SW480 (cell line): ENCODE measurements around the gene CEP95.

ENCODE experiments used
- DNase-seq: peaks from one replicate; pipeline ENCODE4 v3.0.0-alpha.2; 2016; ENCODE audit warnings: low spot score

Gene CEP95

DNA sequence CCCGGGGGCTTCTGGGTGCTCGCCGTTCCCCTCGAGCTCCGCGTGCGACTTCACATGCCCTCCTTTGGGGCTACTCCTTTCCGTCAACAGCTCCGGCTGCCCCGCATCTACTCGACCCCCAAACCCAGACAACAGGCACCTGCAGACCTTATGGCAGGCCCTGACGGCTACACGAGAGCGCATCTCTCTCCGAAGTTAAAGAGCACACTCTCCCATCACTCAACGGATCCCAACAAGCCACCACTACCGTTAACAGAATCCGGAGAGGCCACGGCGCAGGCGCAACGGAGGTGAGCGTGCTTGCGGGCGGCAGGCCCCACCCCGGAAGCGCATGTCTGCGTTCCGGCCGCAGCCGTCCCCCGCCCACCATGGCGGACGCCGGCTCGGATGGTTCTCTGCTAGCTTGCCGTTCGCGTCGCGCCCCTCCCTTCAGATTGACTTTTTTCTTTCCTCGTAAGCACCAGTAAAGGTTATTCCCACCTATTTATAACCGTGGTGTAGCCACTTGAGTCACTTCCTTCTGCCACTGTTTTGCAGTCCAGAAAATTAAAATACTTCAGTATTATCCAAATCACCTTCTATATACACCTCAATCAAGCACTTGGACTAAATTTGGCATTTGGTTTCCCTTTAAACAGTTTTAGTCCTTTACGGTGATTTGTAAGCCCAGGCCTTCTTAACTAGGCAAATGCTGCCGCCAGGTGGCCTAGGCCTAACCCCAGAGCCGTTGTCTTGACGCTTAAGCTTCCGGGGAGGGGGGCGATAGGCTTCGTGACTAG, 9.8 kb upstream of the CEP95 start, which contains the start of gene POLG2:
Gene POLG2, minus strand, starts transcription at position 269 of the 779 bp plus-strand sequence. Its CDS starts 86 bp downstream, at position 183.
- DNase-seq, result peak; percentile 95

DNA sequence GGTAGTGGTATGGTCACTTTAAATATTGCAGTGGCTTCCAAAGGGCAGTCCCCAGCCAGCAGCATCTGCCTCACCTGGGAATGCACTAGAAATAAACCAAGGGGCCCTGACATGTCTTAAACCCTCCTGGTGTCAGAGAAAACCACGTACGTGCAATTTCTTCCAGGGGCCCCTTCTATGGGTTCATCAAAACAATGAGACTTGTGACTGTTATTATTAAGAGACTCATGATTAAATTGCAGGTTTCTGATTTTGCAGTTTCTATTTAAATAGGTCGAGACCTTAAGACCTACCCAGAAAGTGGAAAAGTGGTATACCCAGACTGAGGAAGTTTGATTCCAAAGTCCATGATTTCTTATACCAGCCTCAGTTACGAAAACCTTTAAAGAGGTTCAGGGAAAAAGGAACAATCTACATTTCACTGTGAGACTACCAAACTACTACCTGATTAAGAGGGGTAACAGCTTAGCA, 9.2 kb upstream of the CEP95 start:
- DNase-seq, result no peak

DNA sequence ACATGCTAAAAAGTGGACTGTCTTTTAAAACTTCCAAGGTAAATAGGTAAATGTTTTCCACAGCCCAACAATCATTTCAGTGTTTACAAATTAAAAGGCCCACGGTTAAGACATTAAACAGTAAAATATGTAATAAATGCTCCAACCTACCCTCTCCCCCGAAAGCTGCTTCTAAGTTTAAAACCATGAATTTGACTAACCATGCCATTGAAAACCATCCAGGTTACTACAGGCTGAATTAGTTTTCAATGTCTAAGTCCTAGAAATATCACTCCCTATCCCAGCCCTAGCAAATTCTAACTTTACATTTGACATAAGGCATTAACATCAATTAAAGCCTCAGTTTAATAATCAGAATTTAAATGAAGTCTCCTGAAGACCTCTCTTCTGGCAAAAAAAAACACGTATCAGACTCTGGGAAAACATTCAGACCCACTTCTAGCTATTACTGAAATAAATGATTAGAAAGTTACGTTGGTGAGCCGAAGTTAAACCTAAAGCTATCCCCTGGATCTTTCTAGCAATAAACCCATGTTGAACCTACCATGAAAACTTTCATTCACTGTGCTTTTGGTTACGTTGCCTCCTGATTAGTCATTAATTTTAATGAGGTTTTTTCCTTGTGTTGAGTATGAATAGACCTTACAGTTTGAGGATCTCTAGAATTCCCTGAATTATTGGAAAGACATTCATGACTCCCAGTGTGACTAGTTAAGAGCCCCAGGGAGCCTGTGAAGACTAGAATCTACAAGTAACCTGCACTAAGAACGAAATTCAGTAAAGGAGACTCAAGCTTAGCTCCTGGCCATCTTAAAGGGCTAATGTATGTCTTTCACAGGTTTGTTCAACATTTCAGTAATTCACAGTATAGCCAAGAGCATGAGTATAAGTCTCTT, 8.2 kb upstream of the CEP95 start:
- no peak for DNase-seq

DNA sequence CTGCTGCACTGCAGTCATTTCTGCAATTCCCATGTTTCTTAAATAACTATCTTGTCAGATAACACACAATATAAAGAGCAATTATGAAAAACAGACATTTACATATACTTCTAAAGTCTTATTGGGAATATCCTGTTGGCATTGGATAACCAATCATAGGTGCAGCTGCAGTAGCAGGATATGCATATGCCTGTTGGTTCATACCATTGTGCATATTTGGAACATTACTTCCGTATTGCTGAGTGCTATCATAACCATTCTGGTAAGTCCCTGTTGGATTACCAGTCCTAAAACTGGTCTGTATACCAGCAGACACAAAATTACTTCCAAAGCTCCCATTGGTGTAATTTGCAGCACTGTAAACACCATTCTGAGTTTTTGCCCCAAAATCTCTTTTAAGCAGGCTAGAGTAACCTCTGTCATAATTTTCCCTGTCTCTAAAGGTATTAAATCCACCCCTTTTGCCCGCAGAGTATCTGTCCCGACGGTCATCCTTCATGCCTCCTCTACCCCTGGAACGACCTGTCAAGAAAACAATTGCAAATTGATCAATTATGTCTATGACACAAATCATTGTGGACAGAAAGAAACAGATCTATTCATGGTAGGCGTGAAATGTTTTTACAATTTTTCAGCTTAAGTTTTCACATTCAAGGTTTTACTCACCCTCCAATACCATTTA, 6.8 kb upstream of the CEP95 start:
- no peak for DNase-seq

DNA sequence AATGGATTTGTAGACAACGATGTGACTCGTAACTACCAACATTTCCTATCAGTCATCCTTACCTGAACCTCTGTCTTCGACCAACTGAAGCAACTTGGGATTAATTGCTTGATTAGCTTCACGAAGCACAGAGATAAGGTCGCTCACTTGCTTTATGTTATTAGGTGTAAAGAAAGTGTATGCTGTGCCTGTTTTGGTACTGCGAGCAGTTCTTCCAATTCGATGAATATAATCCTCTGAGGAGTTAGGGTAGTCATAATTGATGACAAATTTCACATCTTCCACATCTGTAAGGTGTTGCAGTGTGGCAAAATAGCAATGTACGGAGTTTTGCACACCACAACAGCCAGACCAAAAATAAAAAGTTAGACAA, 6.3 kb upstream of the CEP95 start:
- no peak for DNase-seq

DNA sequence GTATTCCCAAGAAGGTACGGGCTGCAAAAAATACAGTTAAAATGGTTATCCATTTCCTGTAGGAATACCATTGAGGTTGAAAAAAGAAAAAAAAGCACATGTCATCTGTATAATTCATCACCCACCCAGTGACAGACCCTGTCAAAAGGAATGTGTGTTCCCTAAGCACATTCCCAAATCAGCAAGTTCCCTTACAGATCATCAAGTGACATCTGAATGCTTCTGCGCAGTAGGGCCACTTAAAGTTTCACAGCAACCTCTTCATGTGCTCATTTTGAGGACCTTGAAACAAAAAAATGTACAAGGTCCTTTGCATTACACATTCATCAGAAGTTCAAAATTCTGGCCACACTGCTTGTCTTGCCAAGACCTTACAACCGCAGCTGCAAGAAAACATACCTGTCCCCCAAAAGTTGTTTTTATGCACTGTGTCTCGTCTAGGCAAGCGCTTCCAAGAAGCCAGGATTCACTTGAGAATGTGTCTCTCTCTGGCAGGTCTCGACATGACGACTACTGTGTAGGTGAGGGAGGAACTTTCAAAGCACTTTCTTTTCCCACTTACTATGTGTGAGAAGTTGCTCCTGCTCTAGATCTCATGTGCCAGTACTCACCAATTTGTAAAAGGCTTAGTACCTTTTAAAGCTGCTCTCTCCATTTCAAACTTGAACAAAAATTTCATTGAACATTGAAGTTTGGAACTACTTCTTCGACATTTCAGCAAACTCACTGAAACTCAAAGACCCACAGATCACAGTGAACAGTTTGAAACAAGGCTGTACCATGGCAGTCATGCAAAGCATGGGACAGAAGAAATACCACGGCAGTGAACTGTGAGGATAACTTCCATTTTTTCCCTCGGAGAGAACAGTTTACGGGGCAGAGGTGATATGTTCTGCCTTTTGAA, 5.7 kb upstream of the CEP95 start:
- DNase-seq, result no peak

DNA sequence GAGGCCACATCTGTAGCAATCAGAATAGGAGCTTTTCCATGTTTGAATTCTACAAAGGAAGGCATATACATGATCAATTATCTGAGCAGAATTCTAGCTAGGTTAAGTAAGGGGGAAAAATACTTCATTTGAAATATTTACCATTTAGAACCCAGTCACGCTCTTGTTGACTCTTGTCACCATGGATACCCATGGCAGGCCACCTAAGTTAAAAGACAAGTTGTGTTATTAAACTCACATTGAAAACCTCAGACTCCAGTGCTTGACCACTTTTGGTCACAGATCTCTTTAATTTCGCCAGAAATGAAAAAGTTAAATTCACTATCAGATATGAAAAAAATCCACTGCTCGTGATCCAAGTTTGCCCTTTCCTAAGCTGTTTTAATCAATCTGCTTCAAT, 4.8 kb upstream of the CEP95 start:
- DNase-seq, result no peak

DNA sequence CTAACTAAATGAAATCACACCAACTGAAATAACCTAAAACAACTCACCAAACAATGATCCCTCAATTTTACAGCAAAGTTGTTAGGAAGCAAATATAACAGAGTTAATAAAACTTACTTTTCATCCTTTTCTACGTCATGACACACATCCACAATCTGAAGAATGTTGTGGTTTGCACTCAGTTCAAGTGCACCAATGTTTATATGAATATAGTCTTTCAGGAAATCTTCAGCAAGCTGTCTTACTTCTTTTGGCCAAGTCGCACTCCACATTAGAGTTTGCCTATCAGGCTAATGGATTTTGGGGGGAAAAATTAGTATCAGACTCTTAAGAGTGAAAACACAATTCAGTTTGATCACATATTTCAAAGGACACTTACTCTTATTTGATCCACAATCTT, 4.0 kb upstream of the CEP95 start:
- DNase-seq, result no peak

DNA sequence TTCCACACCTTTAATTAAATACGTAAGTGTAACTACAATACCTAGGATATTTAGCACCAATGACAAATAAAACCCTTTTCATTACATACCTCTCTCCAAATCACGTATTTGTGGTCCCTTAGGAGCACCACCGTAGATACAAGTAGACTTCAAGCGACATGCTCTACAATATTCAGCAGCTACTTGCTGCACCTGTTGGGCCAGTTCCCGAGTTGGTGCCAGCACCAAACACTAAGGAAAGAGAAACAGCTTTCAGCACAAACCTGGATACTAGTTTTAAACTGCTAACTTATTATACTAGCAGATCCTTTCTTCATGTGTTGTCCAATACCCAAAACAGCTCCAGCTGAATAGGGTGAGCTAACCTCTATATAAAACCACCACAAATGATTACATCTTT, 3.4 kb upstream of the CEP95 start:
- no peak for DNase-seq

DNA sequence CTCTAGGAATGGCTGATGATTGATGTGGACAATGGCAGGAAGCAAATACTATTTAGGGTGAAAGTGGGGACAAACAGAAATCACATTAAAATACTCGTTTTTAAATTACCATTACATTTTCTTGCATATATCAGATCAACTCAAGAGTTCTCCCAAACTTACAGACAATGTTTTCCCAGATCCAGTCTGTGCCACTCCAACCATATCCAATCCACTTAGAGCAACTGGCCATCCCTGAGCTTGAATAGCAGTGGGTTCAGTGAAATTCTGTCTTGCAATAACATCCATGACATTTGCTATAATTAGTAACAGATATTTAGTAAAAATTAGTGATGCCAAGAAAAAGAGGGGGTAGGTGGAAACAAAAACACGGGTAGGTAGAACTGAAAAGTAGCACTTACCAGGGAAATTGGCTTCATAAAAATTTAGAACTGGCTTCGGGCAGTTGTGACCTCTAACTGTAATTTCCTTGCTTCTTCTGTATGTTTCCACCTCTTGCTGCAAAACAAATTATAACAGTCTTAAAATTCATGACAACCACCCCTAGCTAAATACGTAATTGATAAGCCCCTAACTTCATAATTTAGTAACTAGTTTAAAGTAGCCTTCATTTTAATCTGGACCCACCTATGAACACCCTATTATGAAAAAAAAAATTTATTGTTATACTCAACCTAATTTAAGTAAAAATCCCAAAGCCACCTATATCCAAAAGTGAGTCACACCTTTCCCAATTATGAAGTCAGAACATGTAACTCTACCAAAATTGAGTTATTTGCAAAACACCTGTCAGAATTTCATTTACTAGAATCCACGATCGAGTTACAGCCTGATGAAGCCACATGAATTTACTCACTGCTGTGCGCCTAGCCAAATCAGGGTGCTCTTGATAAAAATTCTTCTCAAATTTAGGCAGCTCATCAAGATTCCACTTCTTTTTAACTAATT, 2.7 kb upstream of the CEP95 start:
- no peak for DNase-seq

DNA sequence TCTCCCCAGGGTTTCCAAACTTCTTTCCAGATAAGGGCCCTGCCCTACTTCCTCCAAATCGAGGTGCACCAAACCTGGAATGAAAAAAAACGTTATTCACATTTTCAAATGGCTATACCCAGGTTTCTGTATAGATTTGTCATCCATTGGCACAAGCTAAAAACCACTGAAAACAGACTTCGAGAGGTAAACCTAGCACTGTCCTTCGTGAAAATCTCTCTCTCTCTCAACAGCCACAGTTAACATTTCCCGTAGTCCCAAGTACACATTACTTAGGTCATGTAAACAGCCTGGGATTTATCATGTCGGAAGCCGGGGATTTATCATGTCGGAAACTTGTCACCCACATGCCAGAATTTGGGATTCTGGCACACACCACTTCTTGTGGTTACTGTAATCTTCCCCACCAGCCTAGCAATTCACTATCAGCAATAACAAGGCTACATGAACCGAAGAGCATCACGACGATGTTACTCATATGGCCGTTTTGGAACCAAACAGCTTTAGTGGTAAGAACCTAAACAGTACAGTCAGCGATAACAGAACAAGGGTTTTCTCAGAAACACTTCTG, 1.9 kb upstream of the CEP95 start:
- no peak for DNase-seq

DNA sequence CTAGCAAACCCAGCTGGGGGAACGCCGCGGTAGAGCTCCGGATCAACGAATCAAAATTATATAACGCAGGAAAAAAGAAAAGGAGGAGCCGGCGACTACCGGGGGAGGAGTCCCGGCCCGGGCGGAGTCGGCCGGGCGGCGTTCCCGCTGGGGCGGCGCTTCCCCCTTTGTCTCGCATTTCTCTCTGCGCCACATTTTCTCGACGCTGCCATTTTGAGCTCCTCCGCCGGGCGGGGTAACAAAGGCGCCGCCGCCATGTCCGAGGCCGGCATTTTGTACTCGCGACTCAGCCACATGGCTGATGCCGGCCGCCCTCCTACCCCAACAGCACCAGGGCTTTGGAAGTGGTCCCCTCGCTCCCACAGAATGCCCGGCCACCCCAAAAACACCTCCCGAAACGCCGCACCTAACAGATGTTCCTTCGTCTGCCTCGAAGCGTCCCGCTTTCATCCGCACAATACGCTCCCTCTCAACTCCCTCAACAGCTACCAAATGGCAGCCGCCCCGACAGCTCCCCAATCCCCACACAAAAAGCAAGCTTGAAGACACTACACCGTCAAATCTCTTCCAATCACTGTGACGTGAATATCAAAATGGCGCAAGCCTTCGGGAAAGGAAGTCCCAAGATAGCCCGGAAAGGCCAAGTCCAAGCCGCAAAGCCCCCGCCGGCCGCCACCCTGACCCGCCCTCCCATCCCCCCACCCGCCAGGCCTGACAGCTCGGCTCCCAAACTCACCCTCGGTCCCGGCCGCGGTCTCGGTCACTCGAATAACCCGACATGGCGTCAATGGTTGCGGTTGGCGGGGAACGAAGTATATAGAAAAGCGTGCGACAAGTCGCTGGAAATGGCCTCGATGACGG, 1.2 kb upstream of the CEP95 start:
- DNase-seq, result peak; percentile 79

DNA sequence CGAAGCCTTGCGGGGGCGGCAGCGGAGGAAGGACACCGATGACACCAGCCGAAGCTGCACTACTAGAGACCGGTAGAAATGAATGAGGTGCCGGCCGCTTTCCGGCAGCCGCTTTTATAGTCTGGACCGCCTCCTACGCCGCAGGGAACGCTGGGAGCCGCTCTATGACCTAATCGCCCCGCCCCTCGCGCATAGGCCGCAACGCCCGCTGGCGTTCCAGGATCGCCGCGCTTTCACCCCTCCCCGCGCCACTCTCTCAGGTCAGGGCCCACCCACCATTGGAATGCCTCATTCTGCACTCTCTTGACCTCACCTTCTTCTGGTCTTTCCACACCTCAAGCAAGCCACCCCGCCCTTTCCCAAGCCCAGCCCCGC, 589 bp upstream of the CEP95 start, which contains the start of gene DDX5:
Gene DDX5, minus strand, starts transcription at position 89 of the 375 bp plus-strand sequence. CDS start 170 bp downstream, outside the sequence.
- DNase-seq, result peak; percentile 98

DNA sequence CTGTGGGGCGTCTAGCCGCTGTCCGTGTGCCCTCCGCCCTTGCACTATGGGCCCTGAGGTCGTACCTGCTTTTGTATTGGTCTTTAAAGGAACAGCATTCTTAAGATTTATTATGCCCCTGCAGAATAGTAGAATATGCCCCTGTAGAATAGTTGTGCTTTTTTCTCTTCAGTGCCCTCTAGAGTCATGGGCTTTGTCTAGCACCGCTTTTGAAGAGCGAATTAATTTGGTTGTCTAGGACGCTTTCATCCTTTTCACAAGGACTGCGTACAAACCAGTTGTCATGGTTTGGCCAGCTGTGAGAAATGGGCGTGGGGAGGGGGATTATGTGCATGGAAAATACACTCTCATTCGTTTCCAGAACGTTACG, 621 bp downstream of the CEP95 start:
- peak; percentile 85 for DNase-seq

DNA sequence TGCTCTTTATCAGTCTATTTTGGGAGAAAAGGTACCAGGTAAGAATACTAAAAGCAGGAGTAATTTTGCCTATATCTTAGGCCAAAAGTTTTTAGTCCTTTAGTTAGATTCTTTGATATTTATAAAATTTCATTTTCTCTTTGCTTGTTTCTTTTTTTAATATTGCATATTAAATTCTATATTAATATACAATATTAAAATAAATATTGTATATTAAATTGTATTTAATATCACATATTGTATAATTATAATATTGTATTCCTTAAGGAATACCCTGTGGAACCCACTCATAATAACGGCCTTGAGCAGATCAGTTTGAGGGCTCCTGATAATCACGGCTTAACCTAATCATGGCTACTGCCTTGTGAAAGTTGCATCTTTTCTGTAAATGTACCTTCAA, 1.9 kb downstream of the CEP95 start:
- no peak for DNase-seq

DNA sequence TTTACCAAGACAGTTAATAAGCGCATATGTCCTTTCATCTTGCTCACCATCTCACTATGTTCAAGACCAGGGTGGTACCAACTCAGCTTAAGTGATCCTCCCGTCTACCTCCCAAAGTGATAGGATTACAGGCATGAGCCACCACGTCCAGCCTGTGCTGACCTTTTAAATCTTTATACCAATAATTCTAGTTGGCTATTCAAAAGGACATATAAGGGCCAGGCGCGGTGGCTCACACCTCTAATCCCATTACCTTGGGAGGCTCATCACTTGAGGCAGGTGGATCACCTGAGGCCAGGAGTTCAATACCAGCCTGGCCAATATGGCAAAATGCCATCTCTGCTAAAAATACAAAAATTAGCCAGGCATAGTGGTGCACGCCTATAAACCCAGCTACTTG, 2.4 kb downstream of the CEP95 start:
- DNase-seq, result no peak

DNA sequence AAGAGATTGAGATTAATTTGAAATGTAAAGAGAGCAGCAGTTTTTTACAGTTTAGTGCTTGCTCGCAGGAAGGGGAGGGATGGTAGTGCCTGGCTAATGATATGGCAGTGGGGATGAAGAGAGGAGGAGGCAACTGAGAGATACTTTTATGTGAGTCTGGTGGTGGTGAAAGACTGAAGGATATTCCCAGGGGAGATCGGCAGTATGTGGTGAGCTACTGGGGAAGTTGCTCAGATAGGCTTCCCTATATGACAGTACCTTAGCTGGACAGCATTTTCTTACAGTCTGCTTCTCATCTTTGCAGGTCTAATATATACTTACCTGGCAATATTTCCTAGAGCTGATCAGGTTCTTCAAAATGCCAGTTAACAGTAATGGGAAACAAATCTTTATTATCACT, 8.6 kb downstream of the CEP95 start:
- no peak for DNase-seq

DNA sequence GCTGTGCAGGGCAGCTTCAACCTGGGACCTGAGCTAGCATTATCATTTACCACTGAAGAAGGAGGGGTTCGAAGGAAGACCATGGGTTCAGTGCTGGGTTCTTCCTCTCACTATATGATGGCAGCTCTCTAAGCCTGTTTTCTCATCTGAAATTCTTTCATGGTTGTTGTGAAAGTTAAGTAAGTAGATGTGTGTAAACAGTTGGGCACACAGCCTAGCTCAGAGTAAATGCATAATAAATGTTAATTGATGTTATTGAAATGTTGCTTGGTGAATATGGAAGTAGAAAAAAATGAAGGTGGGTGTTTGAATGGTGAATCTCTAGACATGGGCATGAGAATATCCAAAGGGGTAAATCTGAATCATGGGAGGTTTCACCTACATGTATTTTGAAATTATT, 9.1 kb downstream of the CEP95 start:
- no peak for DNase-seq

DNA sequence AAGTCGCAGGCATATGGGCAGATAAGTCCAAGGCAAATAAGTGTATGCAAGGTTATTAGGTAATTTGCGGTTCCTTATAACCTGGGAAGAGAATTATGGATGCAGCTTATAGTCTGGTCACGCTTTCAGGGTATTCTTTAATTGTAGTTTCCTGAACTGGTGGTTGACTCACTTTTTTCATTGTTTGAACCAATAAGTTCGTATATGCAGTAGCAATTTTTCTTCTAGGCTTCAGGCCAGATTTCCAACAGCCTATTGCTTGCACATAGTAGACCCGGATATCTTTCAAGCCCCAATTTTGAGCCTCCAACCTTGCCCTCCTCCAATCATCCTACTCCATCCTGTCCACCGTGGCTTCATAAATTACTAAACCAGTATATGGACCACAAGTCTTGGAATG, 12.8 kb downstream of the CEP95 start:
- DNase-seq, result no peak
